NCI-H524 (cell line): ENCODE results near the gene HCFC1R1.

ENCODE experiments used
- DNase-seq, 2 experiments: peaks; one replicate each; lab custom pipeline; 2025; lab: John Stamatoyannopoulos, UW

The HCFC1R1 gene

DNA sequence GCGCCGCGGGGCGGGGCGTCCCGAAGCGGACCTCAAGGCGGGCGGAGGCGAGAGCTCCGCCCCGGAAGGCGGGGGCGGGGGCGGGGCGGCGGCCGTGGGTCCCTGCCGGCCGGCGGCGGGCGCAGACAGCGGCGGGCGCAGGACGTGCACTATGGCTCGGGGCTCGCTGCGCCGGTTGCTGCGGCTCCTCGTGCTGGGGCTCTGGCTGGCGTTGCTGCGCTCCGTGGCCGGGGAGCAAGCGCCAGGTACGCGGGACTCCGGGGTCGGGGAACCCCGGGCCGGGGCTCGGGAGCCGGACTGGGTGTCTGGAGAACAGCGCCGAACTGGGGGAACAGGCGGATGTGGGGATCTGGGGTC lies 3.5 kb downstream of the HCFC1R1 start, which contains the start of gene TNFRSF12A:
TNFRSF12A (plus strand) TSS at position 122 of the 357 bp plus-strand sequence; CDS start at position 152, 30 bp downstream.
- DNase-seq, result peak; percentile 39 to 77

DNA sequence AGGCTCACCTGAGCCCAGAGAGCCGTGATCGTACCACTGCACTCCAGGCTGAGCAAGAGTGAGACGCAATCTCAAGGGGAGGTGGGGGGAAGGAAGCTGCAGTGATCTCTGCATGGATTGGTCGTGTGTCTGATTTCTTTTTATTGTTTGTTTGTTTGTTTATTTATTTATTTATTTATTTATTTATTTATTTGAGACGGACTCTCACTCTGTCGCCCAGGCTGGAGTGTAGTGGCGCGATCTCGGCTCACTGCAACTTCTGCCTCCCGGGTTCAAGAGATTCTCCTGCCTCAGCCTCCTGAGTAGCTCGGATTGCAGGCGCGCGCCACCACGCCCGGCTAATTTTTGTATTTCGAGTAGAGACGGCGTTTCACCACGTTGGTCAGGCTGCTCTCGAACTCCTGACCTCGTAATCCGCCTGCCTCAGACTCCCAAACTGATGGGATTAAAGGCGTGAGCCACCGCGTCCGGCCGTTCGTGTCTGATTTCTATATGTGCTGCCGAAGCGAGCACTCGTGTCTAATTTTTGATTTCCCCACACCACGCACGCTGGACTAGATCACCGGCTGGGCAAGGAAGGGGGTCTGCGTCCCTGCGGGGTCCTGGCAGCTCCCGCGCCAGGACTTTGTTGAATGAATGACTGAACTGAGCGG lies 4.0 kb downstream of the HCFC1R1 start:
- DNase-seq, result no peak

DNA sequence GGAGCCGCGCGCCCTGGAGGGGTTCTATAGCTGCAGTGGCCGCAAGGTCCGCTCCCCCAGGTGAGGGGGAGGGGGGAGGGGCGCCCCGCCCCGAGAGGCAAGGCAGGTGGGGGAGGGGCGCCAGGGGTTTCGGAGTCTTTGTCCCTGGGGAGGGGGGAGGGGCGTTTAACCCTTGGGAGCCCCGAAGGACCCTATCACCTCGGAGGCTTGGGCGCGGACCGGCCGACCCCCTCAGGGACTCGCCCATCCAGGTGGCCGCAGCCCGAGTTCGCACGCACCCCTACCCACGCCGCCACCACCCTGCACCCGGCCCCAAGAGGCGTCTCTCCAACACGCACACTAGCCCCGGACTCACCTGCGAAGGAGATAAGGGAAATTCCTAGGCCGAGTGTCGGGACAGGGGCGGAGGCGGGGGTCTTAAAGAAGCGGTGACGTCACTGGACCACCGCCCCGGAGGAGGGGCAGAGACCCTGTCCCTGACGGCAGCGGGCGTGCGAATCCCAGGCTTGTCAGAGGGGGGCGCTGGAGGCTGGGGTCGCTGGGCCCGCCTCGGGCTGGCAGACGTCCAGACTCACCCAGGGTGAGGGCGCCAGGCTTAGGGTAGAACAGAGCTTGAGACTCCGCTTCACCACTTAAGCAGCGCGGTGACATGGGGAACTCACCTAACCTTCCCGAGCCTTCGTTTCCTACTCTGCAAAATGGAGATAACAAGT lies 5.8 kb downstream of the HCFC1R1 start, which contains the start of gene CLDN6:
CLDN6 (minus strand) TSS at position 390 of the 713 bp plus-strand sequence. CDS start 2,162 bp downstream, outside the sequence.
- DNase-seq, result peak; percentile 34 to 69

DNA sequence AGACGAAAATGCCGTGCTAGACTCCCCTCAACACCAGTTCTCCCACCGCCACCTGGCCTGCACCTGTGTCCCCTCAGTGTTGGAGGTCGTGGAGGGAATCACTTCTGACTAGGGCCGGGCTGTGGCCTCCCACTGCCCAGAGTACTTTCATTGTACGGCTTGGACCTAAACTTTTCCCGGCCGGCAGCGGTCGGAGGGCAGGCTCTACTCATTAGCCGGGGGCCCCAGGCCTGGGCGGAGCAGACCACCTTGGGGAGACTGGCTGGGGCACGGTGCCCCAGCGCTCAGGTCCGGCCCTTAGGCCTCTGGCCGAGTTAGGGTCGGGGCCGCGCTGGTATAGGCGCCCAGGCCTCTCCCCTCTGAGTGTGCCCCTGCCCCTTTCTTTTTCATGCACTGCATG lies 6.4 kb downstream of the HCFC1R1 start:
- DNase-seq, result no peak

DNA sequence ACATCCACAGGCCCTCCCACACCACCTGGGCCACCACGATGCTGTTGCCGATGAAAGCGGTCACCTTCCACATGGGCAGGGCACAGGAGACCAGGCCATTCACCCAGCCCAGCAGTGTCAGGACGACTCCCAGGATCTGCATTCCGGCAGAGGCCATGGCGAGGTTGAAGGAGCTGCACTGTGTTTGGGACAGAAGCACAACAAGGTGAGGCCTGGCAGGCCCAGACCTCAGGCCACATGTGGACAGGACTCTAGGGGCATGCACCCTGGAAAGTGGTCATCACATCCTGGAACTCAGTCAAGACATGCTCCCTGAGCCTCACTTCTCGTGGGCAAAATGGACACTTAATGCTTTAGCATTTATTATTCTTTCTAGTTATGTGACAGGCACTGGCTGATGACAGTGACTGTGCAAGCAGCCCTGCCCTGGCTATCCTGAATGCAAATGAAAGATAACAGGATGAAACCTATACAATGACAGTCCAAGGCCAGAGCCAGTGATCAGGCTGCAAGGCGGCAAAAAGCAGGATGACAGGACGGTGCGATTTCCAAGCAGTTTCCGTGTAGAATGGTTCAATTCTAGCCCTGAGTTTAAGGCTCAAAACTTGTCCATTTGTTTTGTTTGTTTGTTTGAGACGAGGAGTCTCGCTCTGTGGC lies 7.7 kb downstream of the HCFC1R1 start:
- no peak for DNase-seq

DNA sequence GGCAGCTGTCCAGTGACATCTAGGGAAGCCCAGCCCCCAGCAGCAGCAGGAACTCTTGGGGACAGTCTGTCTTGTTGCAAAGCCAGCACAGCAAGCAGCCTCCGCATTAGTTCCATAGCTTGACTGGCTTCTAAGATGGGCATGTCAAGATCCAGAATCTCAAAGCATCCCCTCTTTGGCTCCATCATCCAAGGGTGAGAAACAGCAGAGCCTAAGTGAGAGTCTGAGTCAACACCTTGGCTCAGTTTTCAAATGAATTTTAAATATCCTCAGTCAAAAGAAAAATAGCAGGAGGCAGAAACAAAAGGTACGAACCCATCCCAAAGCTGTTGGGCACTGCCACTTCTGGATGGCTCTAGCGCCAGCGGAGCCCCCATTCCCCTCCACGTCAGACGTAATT lies 8.8 kb downstream of the HCFC1R1 start:
- no peak for DNase-seq

DNA sequence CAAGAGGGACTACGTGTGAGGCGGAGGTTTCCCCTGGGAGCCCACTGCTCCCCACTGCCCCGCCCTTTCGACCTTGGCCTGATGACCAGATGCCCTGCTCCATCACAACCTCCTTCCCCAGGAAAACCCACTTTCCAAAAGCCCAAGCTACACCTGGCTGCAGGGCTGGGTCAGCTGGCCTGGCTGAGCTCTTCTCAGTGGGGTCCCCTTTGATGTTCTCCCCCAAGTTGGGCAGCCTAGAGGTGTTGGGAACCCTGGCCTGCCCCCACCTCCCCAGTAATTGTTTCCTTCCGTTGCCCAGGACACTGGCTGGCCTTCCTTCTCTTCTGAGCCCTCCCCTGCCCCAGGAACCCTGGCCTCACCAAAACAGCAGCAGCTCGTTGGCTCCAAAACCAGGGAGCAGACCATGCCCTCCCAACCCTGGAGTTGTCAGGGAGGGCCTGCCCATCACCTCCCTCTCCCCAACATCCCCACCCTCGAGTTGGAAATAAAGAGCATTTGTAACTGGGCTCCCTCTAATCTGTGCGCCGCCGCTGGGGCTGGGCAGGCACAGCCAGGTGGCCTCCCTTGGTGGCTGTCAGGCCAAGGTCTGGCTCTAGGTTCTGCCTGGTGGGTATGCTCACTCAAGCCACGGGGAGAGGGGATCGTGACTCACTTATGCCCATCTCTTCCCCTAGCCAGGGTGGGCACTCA lies 9.6 kb downstream of the HCFC1R1 start:
- no peak for DNase-seq

DNA sequence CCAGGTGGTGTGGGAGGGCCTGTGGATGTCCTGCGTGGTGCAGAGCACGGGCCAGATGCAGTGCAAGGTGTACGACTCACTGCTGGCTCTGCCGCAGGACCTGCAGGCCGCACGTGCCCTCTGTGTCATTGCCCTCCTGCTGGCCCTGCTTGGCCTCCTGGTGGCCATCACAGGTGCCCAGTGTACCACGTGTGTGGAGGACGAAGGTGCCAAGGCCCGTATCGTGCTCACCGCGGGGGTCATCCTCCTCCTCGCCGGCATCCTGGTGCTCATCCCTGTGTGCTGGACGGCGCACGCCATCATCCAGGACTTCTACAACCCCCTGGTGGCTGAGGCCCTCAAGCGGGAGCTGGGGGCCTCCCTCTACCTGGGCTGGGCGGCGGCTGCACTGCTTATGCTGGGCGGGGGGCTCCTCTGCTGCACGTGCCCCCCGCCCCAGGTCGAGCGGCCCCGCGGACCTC lies 10.2 kb downstream of the HCFC1R1 start:
- DNase-seq, result no peak

DNA sequence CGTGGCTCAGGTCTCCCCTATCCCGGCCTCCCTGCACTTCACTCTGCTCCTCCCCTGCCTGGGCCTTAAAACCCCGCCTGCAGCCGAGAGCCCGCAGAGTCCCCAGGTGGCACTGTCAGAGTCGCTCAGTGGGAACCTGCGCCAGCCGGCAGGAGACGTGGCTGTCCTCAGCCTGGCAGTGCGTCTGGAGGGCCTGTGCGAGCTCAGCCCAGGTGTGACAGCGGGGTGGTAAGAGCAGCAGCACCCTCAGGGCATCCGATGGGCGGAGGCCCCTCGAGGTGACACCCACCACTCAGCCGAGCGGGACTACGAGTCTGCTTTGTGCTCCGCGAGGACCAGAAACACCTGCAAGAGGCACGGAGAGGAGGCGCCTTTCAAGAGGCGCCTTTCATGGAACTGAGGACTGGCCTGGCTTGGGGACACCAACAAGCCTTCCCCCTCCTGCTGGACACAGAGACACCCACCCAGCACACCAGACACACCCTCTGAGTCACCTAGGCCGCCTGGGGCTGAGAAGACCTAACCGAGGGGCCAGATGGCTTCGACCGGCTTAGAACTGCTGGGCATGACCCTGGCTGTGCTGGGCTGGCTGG lies 10.8 kb downstream of the HCFC1R1 start, which contains the start of gene CLDN9:
CLDN9 (plus strand) TSS at position 96 of the 593 bp plus-strand sequence; CDS start at position 536, 440 bp downstream.
- peak; percentile 16 to 53 for DNase-seq

DNA sequence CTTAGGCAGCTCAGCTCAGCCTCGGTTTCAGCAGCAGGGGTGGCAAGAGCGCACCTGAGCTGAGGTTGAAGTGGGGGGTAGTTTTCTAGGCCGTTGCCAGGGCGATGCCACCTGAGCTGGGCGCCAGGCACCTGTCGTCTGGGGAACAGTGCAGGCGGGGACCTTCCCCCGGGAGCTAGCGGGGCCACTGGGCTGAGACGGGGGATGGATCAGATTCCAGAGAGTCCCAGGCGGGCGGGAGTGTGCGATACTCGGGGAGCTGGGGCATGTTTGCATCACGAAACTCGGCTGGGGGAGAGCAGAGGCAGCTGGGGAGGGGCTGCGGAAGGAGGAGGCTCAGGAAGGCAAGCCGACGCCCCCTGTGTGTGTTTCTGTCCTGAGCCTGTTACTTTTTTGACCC lies 11.5 kb downstream of the HCFC1R1 start:
- peak in 1 of 2 experiments; percentile 45 for DNase-seq

DNA sequence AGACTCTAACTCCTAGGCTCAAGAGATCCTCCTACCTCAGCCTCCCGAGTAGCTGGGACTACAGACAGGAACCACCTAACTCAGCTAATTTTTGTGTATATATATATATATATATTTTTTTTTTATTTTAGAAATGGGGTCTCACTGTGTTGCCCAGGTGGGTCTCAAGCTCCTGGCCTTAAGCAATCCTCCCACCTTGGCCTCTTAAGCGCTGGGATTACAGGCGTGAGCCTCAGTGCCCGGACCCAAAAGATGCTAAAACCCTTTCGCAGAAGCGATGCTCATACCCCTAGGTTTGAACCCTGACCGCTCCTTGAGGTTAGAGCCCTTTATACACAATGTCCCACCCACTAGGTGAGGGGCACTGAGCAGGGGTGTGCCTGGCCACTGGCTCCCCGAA lies 13.2 kb downstream of the HCFC1R1 start:
- no peak for DNase-seq

DNA sequence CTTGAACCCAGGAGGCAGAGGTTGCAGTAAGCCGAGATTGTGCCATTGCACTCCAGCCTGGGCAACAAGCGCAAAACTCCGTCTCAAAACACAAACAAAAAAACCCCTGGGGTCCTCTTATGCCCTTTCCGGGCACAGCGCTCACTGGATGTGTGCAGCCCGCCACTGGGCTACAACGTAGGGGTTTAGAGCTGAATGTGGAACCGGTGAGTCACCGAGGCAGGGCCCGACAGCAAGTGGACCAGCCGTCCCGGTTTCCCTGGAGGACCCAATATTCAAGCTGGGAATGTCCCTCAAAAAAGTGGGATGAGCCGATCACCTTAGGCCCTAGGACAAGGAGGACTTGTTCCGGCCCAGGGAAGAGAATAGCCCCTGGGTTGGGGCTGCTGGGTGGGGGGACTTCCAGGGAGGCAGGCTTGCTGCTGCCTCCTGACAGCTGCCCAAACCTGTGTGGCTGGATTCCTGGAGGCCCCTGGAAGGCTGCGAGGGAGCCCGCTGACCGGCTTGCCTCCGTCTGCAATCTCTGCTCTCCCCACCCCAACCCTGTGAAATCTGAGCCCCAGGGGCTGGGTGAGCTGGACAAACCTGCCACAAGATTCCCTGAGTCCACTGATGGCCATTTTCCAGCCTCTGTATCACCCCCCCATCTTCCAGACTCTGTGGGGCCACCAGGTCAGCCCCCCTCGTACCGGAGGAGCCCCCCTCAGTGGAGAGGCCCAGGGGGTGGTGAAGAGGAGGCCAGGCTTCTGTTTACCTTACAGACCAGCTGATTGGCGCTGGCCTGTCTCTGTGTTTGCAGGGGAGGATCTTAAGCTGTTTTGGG lies 14.0 kb downstream of the HCFC1R1 start:
- no peak for DNase-seq

DNA sequence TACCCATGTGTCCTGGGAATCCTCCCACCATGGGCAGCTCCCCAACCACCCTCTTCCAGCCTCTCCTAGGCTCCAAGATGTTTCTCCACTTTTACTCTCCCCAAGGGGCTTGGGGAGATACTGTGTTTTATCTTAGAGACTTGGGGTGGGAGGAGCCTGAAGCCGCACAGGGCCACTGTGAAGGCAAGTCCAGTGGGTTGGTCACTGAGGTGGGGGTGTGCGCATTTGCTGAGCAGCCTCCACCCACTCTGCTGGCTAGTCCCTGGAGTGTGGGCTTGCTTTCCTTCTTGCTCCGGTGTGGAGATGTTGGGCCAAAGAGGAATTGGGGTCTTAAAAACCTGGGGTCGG lies 15.1 kb downstream of the HCFC1R1 start:
- no peak for DNase-seq

DNA sequence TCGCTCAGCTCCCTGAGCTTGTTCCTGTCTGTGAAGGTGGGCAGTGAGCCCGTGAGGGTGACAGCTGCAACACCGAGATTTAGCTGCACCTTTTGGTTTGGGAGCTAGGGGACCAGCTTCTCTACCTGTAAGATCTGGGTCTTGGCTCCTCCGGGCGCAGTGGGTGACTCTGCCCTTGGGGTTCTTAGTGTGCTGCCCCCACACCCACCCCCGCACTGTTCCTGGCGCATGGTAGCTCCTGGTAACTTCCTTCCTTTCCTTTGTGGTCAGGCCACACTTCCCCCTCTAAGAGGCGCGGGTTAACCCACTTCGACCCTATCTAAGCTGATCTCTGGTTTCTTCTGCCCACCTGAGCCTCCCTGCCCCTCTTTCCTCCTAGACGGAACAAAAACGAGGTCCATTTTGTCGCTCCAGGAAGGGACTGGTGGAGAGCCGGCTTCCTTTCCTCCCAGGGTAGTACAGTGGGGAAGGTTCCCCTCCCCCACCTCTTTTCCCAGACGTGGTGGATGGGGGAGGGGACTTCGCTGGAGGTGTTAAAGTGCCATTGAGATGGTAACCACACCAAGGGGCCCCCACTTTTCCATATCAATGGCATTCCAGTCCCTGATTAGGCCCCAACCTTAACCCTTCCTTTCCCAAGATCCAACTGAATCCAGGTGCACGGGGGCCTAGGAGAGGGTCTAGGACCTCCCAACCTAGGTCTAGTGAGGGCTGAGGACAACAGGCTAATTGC lies 15.6 kb downstream of the HCFC1R1 start:
- no peak for DNase-seq

DNA sequence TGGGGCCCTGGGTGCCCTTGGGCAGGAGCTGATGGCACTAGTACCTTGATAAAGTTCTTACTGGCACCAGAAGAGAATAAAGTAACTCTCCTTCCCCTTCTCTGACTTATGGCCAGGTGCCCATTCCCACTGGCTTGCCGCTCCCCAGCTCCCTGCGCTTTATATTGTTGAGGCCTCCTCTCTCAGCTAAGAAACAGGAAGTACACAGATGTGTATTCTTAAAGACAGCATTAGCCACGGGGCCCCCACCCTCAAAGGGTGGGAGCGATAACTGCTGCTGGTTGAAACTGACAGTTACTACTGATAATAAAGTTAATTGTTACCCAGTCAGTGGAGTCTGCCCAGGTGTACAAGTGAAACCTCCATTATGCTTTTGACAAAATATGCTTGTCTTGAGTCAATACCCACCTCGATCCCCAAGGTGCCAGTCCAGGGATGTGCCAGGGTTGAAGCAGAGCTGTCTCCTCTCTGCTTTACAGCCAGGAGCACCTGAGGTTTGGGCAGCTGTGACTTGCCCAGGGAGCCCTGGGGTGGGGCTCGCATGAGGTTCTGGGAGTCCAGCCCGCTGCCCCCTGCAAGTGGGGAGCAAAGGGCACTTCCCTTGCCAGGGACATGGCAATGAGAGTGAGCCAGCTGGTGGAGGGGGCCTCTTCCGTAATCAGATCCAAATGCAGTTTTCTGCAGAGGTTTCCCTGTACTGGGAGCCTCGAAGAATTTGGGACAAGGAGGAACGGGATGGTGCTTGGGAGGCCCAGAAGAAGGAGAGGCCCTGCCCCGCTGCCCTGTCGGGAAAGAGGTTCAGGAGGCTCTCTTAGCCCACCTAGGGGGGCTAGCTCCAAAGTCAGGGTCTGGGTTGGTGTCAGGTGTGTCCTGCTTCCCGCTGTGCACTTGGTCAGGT lies 16.4 kb downstream of the HCFC1R1 start:
- no peak for DNase-seq

DNA sequence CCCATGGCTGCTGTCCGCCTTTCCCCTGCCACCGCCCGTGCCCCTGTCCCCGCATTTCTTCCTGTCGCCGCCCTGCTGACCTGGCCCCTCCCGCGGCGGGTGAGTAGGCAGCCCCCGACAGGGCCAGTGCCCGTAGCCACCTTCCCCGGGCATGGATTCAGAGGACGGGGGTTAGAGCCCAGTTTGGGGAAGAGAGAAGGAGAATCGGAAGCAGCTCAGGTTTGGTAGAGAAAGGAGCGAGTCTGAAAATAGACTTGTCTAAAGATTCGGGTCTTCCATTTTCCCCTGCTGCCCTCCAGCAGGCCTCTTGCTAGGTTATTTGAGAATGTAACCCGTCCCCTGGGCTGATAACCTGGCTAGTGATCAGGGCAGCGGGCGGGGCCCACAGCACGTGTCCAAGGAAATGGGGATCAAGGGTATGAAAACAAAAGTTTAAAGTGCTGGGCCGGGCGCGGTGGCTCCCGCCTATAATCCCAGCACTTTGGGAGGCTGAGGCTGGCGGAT lies 18.9 kb downstream of the HCFC1R1 start:
- DNase-seq, result no peak

DNA sequence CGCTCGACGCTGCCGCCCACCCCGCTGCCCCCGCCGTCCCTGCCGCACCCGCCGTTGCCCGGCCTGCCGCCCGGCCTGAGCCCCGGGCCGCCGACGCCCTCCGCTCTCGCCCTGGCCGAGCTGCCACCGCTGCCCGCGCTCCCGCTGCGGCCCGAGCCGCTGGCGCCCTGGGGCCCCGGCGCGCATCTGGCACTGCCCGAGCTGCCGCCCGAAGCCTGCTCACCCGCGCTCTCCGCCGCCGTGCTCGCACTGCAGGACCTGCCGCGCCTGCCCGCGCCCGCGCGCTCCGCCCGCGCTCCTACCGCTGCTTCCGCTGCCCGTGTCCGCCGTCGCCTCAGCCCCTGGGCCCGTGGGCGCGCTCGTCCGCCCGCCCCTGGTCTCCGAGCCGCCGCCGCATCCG lies 19.4 kb downstream of the HCFC1R1 start:
- peak in 1 of 2 experiments; percentile 33 for DNase-seq

DNA sequence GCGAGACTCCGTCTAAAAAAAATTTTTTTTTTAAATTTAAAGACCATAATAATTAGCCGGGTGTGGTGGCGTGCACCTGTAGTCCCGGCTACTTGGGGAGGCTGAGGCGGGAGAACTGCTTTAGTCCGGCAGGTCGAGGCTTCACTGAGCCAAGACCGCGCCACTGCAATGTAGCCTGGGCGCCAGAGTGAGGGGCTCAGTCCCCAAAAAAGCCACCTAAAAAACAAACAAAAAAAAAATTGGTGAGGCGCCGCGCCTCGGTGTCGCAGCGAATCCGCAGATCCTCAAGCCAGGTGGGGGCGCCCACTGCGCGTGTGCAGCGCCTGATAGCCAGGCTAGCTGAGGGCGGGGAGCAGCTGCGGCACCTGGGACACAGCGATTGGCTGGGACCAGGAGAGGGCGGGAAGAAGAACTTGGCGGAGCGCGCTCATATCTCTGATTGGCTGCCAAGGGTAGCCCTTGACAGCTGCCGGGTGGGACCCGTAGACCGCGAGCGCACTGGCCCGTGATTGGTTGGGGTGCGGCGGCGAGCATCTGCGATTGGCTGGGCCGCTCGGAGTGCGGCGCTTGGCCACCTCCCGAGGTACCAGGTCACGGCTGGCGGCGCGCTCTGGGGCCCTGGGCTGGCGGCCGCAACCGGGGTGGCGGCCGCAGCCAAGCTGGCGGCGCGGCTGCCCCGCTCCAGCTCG lies 20.0 kb downstream of the HCFC1R1 start:
- DNase-seq, result peak; percentile 98 to 100
